HepG2 (cell line): ENCODE results near the gene IFIT1B. TPM values are rescaled to one million over a fixed set of nuclear protein-coding genes. Genes with fewer than 3 reads are reported as not detected.

Source experiments
- ARID2 ChIP-seq: sonication (generic); formaldehyde crosslinking; IDR thresholded peaks from 2 replicates; pipeline ENCODE4 v1.8.1; 2022; ENCODE audit warnings: mild to moderate bottlenecking, missing genetic modification reagents, borderline replicate concordance
- EED ChIP-seq: sonication (generic); formaldehyde crosslinking; IDR thresholded peaks from 2 replicates; pipeline ENCODE4 v1.5.0; 2020; ENCODE audit warnings: mild to moderate bottlenecking, missing genetic modification reagents
- HNRNPUL1 ChIP-seq: fragments of 200-400 bp; formaldehyde crosslinking; IDR thresholded peaks from 2 replicates; pipeline ENCODE4 v1.6.1; 2017; ENCODE audit warnings: low read depth, mild to moderate bottlenecking, low read length, moderate library complexity
- NFIB ChIP-seq: sonication (generic); formaldehyde crosslinking; IDR thresholded peaks from 2 replicates; pipeline ENCODE4 v1.9.0; 2021; ENCODE audit warnings: missing genetic modification reagents, mild to moderate bottlenecking, borderline replicate concordance
- NFKB2 ChIP-seq: sonication (generic); formaldehyde crosslinking; IDR thresholded peaks from 2 replicates; pipeline ENCODE4 v1.4.0; 2020; ENCODE audit warnings: missing genetic modification reagents, borderline replicate concordance
- NR2F2 ChIP-seq: IDR thresholded peaks from 2 replicates; pipeline ENCODE4 v1.6.1; 2012; ENCODE audit warnings: low read depth, inconsistent platforms, borderline replicate concordance
- PCBP1 ChIP-seq: fragments of 200-400 bp; formaldehyde crosslinking; IDR thresholded peaks from 2 replicates; pipeline ENCODE4 v1.6.1; 2017; ENCODE audit warnings: mild to moderate bottlenecking, low read depth, low read length, borderline replicate concordance
- REPIN1 ChIP-seq: sonication (generic); formaldehyde crosslinking; IDR thresholded peaks from 2 replicates; pipeline ENCODE4 v1.8.0; 2022; ENCODE audit warnings: missing genetic modification reagents, low read depth, mild to moderate bottlenecking, borderline replicate concordance
- ZNF143 ChIP-seq: sonication (generic); formaldehyde crosslinking; IDR thresholded peaks from 2 replicates; pipeline ENCODE4 v1.4.0; 2020; ENCODE audit warnings: missing genetic modification reagents
- ZNF326 ChIP-seq: sonication (generic); formaldehyde crosslinking; IDR thresholded peaks from 2 replicates; pipeline ENCODE4 v1.4.0; 2020; ENCODE audit warnings: missing genetic modification reagents, borderline replicate concordance
- ZNF335 ChIP-seq: sonication (generic); formaldehyde crosslinking; IDR thresholded peaks from 2 replicates; pipeline ENCODE4 v1.4.0; 2020; ENCODE audit warnings: missing genetic modification reagents
- ZNF772 ChIP-seq: sonication (generic); formaldehyde crosslinking; IDR thresholded peaks from 2 replicates; pipeline ENCODE4 v1.5.0; 2020; ENCODE audit warnings: mild to moderate bottlenecking, missing genetic modification reagents
- ZSCAN25 ChIP-seq: sonication (generic); formaldehyde crosslinking; IDR thresholded peaks from 2 replicates; pipeline ENCODE4 v1.8.0; 2022; ENCODE audit warnings: mild to moderate bottlenecking, missing genetic modification reagents
- polyA plus RNA-seq, 8 experiments: library from polyadenylated mRNA; depleted of rRNA in 3 of 8; stranded (reverse) in 7 of 8; unstranded in 1 of 8; fragments of >200 nt; fragmentation: Illumina TruSeq in 4 of 8; extraction: Trizol in 4 of 8; gene quantifications; 2 replicates each; pipeline versions ENCODE4 v1.2.1 to v1.2.3, GENCODE V29; 2011 to 2016; ENCODE audit warnings: low read depth in 4 of 8, missing spikeins in 1 of 8, mixed read lengths in 1 of 8; ENCODE audit not compliant: insufficient read depth in 1 of 8
- total RNA-seq, 5 experiments: library from RNA; depleted of rRNA; stranded (reverse); fragments of >200 nt; fragmentation: Illumina TruSeq; extraction: Trizol; gene quantifications; 2 replicates each; pipeline ENCODE4 v1.2.3, GENCODE V29; 2016; ENCODE audit warnings: low read depth in 1 of 5
- TF ChIP-seq, protein P1 (sequence below): sonication (generic); formaldehyde crosslinking; IDR thresholded peaks from 2 replicates; pipeline ENCODE4 v1.4.0; 2020; ENCODE audit warnings: missing genetic modification reagents
- TF ChIP-seq, protein P2 (sequence below): sonication (generic); formaldehyde crosslinking; IDR thresholded peaks from 2 replicates; pipeline ENCODE4 v1.5.0; 2020; ENCODE audit warnings: missing genetic modification reagents
- TF ChIP-seq, protein P3 (sequence below): sonication (generic); formaldehyde crosslinking; IDR thresholded peaks from 2 replicates; pipeline ENCODE4 v1.5.1; 2020; ENCODE audit warnings: mild to moderate bottlenecking, moderate library complexity, missing genetic modification reagents
- TF ChIP-seq, protein P4 (sequence below): sonication (generic); formaldehyde crosslinking; IDR thresholded peaks from 2 replicates; pipeline ENCODE4 v1.4.0; 2020; ENCODE audit warnings: missing genetic modification reagents
- TF ChIP-seq, protein P5 (sequence below): sonication (generic); formaldehyde crosslinking; IDR thresholded peaks from 2 replicates; pipeline ENCODE4 v1.4.0; 2020; ENCODE audit warnings: missing genetic modification reagents

The IFIT1B gene
- total and polyA plus RNA-seq, 2 of the 13 experiments (the other 11 are each of a cell fraction or from before 2014, with no cell fraction given), result not detected

DNA sequence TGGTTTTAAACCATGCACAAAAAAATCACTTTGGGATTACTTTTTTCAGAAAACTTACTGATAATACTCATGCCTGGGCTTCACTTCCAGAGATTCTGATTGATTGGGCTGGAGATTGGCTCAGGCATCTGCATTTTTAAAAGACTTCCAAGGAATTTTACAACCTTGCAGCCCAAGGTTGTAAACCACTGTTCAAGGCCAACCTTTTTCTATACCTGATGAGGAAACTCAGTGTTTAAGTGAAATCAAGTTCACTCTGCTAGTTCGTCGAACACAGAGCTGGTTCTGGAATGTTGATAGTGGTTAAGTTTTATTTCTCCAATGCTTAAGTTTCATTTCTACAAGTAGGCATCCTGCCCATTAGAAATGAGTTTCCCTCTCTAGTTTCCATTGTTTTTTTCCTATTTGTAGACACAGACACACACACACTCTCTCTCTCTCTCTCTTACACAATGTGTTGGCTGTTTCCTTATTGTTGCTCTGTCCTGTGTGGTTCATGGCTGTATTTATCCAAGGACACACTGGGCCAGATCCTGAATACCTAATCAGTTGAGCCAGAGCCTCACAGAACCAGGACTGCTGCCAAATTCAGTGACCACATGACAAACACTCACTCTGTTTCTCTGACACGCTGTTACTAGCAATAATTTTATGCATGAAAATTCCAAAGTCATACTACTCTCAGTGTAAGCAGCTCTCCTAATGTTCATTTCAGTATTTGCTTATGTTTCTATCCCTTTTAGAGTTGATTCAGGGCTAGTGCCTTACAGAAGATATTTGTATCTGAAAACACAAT, 3.7 kb upstream of the IFIT1B start (continued):
- TF ChIP-seq, protein P1, sequence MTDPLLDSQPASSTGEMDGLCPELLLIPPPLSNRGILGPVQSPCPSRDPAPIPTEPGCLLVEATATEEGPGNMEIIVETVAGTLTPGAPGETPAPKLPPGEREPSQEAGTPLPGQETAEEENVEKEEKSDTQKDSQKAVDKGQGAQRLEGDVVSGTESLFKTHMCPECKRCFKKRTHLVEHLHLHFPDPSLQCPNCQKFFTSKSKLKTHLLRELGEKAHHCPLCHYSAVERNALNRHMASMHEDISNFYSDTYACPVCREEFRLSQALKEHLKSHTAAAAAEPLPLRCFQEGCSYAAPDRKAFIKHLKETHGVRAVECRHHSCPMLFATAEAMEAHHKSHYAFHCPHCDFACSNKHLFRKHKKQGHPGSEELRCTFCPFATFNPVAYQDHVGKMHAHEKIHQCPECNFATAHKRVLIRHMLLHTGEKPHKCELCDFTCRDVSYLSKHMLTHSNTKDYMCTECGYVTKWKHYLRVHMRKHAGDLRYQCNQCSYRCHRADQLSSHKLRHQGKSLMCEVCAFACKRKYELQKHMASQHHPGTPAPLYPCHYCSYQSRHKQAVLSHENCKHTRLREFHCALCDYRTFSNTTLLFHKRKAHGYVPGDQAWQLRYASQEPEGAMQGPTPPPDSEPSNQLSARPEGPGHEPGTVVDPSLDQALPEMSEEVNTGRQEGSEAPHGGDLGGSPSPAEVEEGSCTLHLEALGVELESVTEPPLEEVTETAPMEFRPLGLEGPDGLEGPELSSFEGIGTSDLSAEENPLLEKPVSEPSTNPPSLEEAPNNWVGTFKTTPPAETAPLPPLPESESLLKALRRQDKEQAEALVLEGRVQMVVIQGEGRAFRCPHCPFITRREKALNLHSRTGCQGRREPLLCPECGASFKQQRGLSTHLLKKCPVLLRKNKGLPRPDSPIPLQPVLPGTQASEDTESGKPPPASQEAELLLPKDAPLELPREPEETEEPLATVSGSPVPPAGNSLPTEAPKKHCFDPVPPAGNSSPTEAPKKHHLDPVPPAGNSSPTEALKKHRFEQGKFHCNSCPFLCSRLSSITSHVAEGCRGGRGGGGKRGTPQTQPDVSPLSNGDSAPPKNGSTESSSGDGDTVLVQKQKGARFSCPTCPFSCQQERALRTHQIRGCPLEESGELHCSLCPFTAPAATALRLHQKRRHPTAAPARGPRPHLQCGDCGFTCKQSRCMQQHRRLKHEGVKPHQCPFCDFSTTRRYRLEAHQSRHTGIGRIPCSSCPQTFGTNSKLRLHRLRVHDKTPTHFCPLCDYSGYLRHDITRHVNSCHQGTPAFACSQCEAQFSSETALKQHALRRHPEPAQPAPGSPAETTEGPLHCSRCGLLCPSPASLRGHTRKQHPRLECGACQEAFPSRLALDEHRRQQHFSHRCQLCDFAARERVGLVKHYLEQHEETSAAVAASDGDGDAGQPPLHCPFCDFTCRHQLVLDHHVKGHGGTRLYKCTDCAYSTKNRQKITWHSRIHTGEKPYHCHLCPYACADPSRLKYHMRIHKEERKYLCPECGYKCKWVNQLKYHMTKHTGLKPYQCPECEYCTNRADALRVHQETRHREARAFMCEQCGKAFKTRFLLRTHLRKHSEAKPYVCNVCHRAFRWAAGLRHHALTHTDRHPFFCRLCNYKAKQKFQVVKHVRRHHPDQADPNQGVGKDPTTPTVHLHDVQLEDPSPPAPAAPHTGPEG (CRISPR knock-in tag), result no peak
- TF ChIP-seq REPIN1 (0 out of 2 replicates have a peak, but pooled peaks have one; percentile 57), ZNF772 (peak; percentile 91; the same call in 1 of the 2 replicates), PCBP1 (no peak), ZNF143 (CRISPR knock-in tag) (no peak), ZNF335 (no peak), HNRNPUL1 (no peak), ZNF326 (CRISPR knock-in tag) (no peak), NR2F2 (peak; percentile 42; the same call in 1 of the 2 replicates), EED (CRISPR knock-in tag) (no peak), ARID2 (CRISPR knock-in tag) (no peak), NFKB2 (CRISPR knock-in tag) (no peak), NFIB (CRISPR knock-in tag) (no peak), ZSCAN25 (no peak)
- TF ChIP-seq, protein P2, sequence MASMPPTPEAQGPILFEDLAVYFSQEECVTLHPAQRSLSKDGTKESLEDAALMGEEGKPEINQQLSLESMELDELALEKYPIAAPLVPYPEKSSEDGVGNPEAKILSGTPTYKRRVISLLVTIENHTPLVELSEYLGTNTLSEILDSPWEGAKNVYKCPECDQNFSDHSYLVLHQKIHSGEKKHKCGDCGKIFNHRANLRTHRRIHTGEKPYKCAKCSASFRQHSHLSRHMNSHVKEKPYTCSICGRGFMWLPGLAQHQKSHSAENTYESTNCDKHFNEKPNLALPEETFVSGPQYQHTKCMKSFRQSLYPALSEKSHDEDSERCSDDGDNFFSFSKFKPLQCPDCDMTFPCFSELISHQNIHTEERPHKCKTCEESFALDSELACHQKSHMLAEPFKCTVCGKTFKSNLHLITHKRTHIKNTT (CRISPR knock-in tag), result no peak
- TF ChIP-seq, protein P3, sequence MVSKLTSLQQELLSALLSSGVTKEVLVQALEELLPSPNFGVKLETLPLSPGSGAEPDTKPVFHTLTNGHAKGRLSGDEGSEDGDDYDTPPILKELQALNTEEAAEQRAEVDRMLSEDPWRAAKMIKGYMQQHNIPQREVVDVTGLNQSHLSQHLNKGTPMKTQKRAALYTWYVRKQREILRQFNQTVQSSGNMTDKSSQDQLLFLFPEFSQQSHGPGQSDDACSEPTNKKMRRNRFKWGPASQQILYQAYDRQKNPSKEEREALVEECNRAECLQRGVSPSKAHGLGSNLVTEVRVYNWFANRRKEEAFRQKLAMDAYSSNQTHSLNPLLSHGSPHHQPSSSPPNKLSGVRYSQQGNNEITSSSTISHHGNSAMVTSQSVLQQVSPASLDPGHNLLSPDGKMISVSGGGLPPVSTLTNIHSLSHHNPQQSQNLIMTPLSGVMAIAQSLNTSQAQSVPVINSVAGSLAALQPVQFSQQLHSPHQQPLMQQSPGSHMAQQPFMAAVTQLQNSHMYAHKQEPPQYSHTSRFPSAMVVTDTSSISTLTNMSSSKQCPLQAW (CRISPR knock-in tag), result 0 out of 2 replicates have a peak, but pooled peaks have one; percentile 23
- TF ChIP-seq, protein P4, sequence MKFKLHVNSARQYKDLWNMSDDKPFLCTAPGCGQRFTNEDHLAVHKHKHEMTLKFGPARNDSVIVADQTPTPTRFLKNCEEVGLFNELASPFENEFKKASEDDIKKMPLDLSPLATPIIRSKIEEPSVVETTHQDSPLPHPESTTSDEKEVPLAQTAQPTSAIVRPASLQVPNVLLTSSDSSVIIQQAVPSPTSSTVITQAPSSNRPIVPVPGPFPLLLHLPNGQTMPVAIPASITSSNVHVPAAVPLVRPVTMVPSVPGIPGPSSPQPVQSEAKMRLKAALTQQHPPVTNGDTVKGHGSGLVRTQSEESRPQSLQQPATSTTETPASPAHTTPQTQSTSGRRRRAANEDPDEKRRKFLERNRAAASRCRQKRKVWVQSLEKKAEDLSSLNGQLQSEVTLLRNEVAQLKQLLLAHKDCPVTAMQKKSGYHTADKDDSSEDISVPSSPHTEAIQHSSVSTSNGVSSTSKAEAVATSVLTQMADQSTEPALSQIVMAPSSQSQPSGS, result peak; percentile 75
- TF ChIP-seq, protein P5, sequence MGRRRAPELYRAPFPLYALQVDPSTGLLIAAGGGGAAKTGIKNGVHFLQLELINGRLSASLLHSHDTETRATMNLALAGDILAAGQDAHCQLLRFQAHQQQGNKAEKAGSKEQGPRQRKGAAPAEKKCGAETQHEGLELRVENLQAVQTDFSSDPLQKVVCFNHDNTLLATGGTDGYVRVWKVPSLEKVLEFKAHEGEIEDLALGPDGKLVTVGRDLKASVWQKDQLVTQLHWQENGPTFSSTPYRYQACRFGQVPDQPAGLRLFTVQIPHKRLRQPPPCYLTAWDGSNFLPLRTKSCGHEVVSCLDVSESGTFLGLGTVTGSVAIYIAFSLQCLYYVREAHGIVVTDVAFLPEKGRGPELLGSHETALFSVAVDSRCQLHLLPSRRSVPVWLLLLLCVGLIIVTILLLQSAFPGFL (CRISPR knock-in tag), result no peak
